NCI-H2196 treated with DMSO at 0.1 percent for 48 hours (cell line): Measurements from ENCODE around the gene APBB1.
A peak's percentile ranks its signal among the peaks of the same experiment; 100 is the strongest.

ENCODE experiments used
- DNase-seq: peaks from one replicate; lab custom pipeline; 2025; ENCODE audit not compliant: unreplicated experiment; lab: John Stamatoyannopoulos, UW

APBB1 gene

GRCh38 chr11:6419009-6419631 is at the start of gene APBB1:
Gene APBB1, minus strand, starts transcription at chr11:6419094. Its CDS starts 7,747 bp downstream, at chr11:6411347.
- peak; percentile 28 for DNase-seq

DNA sequence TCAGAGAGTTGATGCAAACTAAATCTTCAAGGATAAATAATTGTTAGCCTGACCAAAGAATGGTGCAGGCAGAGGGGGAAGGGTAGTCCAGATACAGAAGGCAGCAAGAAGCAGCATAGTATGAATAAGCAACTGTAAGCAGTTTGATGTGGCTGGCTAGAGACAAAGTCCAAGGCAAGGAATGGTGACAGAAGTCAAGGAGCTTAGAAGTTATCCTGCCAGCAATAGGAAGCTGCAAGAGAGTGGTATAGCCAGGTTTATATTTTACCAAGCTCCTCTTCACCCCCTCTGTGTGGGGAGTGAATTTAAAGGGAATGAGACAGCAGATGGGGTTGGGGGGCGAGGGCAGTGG is 40.2 kb upstream of the APBB1 start:
- no peak for DNase-seq

DNA sequence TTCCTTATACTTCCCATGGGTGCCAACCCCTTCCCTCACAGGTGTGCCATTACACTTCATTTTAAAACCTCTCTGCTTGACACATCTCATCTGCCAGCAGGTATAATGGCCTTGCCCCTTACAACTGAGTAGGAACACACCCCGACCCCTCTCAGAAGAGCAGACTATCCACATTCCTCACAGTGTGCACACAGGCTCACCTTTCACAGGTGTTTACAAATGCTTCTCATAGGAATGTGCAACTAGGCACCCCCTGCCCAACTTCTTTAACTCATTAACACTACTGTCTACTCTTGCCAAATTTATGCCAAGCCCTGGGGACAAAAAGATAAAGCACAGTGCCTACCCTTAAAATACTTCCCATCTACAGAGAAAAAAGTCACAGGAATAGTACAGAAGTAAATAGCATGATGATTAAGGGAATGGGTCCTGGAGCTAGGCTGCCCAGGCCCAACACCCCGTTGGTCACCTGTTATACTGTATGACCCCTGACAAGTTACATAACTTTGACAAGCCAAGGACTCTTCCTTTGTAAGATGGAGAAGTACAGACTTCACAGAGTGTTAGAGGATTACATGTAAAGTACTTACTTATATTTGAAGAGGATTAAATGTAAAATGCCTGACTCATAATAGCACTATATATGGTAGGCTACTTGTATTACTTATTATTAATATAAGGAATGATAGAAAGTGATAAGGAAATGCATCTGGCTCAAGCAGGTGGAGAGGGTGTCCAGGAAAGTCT is 39.6 kb upstream of the APBB1 start:
- DNase-seq = no peak

- DNase-seq = no peak
Observed at GRCh38 chr11:6457581-6458320, 38.9 kb upstream of the APBB1 start.

GRCh38 chr11:6456361-6457073 is 37.6 kb upstream of the APBB1 start:
- DNase-seq = no peak

- no peak for DNase-seq
Observed at GRCh38 chr11:6455070-6455469, 36.2 kb upstream of the APBB1 start.

- no peak for DNase-seq
Observed at GRCh38 chr11:6453152-6453551, 34.3 kb upstream of the APBB1 start.

DNA sequence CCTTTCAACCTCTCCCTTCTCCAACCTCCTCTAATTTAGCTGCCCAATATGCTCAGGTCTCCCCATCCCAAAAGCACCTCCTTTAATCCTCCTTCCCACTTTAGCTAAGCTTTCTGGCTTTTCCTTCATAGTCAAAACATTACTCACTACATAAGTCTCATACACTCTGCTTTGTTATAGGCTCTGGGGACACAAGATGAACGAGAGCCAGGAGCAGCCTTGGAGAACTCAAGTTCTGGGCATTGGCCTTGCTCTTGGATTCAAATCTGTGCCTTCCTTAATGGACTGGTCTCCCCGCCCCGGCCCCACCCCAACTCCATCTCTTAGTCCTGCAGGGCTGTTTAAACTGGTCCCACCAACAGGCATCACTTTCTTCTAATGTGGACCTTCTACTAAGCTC is 33.3 kb upstream of the APBB1 start:
- no peak for DNase-seq

DNA sequence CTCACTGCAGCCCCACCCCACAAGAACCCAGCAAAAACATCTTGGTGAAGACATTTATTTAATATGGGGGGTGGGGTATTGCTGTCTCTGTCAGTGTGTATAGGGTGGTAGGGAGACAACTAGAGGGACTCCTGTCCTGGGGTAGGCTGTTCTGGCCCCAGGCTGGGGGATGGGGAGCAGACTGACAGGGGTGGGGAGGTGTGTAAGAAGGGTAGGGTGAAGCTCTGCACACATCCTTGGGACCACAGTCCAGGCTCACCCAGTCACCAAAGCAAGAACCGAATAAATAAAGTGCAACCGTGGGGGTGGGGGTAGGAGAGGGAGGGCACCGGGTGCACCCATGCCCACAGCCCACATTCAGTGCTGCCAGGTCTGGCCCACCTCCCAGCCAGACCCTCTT is 29.7 kb upstream of the APBB1 start:
- no peak for DNase-seq

- no peak for DNase-seq
Observed at GRCh38 chr11:6443269-6444003, 24.5 kb upstream of the APBB1 start.

DNA sequence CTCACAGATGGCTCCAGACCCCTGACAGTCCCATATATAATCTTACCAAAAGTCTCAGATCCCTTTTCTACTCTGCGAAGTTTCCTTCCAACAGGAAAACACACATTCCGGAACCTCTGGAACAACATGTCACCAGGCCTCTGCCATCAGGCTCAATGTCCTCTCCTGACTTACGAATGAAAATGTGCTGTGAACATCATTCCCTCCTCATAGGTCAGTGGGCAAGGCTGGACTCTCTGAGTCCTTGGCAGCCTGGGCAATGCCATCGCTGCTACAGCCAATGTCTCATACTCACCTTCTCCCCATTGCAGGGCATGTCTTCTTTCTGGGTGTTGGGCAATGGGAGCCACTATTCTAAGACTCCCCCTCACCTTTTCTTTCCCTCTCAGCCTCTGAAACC is 23.5 kb upstream of the APBB1 start:
- no peak for DNase-seq

- DNase-seq = no peak
Observed at GRCh38 chr11:6440906-6441358, 22.0 kb upstream of the APBB1 start, which contains the start of gene HPX. Gene HPX, minus strand, starts transcription at chr11:6440987. Its CDS starts 24 bp downstream, at chr11:6440963.

- peak; percentile 64 for DNase-seq
Observed at GRCh38 chr11:6438979-6439571, 20.2 kb upstream of the APBB1 start.

DNA sequence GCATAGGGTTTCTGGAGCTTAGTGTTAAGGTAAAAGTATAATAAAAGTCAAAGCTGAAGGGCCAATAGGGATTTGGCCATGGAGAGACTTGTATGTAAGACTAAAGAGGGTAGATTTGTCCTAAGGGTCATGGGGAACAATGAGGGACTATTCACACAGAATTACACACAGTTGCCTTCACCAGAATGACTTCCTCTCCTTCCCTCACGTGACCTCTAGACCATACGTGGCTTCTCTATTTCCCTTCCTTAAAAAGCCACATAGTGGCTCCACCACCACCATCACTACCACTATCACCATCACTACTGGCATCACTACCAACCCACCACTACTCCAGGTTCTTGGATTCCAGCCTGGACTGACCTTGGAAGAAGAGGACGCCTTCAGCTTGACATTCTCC is 19.1 kb upstream of the APBB1 start:
- DNase-seq = no peak

GRCh38 chr11:6437423-6437822 is 18.5 kb upstream of the APBB1 start:
- DNase-seq = no peak

- no peak for DNase-seq
Observed at GRCh38 chr11:6433998-6434660, 15.2 kb upstream of the APBB1 start.

- DNase-seq = peak; percentile 56
Observed at GRCh38 chr11:6431861-6432260, 13.0 kb upstream of the APBB1 start.

GRCh38 chr11:6427516-6427915 is 8.6 kb upstream of the APBB1 start:
- DNase-seq = no peak

GRCh38 chr11:6420677-6421076 is 1.8 kb upstream of the APBB1 start:
- no peak for DNase-seq

DNA sequence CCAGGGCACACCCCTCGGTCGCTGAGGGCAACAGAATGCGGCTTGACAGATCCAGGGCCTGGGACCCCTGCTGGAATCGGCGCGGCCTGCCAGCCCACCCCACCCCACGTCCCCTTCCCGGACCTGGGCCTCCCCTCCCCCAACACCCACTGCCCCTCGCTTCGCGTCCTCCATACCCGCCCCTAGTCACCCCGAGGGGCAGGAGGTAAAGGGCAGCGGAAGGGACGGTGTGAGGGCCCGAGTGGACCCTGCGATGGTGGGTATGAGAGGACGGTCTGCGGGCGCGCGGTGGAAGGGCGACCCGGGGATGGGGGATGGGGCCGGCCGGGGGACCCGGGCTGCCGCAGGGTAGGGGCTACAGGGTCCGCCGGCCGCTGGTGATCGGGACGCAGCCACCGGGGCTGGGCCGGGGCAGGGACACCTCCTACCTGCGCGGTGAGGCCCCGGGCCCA is 311 bp downstream of the APBB1 start:
- no peak for DNase-seq
